Measurements from ENCODE around the gene DNAI1.

DNAI1 gene

GRCh38 chr9:34456746-34457145, 1.9 kb upstream of the DNAI1 start:
- peaks cover 17% of the 10 kb centered on the region for H3K4me1 ChIP-seq (ENCODE audit: insufficient read depth, low read length, severe bottlenecking)
- H3K9me2 ChIP-seq (ENCODE audit: low read depth, low read length): no peaks in the 10 kb centered on the region
- peak overlapping the region; percentile 81 for H3K4me2 ChIP-seq (ENCODE audit: low read length)
- no peaks in the 10 kb centered on the region for H3K9me3 ChIP-seq (ENCODE audit: low read length)
- TF ChIP-seq EZH2 (IDR thresholded peaks at IDR 0.05; ENCODE audit: borderline replicate concordance, low read length) (no peak), CTCF (IDR thresholded peaks at IDR 0.05; ENCODE audit: low read length) (no peak)
- H4K20me1 ChIP-seq (ENCODE audit: insufficient read depth, low read length): 0 out of 2 replicates have a peak, but pooled peaks cover 2% of the 10 kb centered on the region
- no peaks in the 10 kb centered on the region for H3F3A ChIP-seq (ENCODE audit: insufficient read depth, low read length)
- H3K4me3 ChIP-seq (ENCODE audit: low read depth, low read length, poor library complexity, severe bottlenecking): peak overlapping the region; percentile 86
- no peak overlapping the region for H3K27ac ChIP-seq (ENCODE audit: low read depth, low read length, poor library complexity, severe bottlenecking)
- peak overlapping the region; percentile 72; the same call in 1 of the 2 replicates for H3K9ac ChIP-seq (ENCODE audit: low read length)
- H3K27me3 ChIP-seq (ENCODE audit: insufficient read depth, low read length): no peaks in the 10 kb centered on the region
- no peaks in the 10 kb centered on the region for H3K79me2 ChIP-seq (ENCODE audit: insufficient read depth, low read length)
- no peak overlapping the region for H2AFZ ChIP-seq (ENCODE audit: low read length)
- no peaks in the 10 kb centered on the region for H3K36me3 ChIP-seq (ENCODE audit: insufficient read depth, low read length)

DNA sequence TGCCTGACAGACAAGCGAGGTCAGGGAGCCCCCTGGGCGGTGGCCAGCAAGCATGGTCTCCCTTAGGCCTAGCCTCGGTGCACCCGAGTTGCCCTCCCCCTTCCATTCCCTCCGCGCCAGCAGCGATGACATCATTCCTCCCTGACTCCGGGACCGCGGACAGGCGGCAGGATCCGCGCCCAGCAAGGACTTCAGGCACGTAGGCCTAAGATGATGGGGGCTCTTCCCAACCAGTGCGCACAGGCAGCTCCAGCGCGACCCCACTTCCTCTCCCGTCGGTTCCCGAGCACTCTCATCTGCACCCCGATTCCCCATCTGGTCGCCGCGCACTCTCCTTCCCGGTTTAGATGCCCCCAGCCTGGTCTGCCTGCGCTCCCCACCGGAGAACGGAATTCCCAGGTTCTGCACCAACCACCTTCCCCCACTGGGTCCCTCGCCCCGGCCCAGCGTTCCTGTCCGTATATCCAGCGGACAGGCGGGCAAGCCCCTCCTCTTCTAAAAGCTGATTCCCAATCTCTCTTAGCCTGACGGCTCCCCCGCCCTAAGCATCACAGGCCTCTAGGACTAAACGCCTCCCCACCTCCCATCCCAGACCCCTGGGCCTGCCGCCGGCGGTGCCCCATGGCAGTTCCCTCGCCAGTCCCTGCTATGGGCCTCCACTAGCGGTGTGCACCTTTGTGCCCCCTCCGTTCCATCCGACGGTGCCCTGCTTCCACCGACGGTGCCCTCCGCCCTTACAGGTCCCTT, 1.2 kb upstream of the DNAI1 start:
- Histone ChIP-seq H3K36me3 (ENCODE audit: insufficient read depth, low read length) (no peaks in the 10 kb centered on the region), H3F3A (ENCODE audit: insufficient read depth, low read length) (no peaks in the 10 kb centered on the region), H3K4me3 (ENCODE audit: low read depth, low read length, poor library complexity, severe bottlenecking) (peak overlapping the region; percentile 86), H3K27me3 (ENCODE audit: insufficient read depth, low read length) (no peaks in the 10 kb centered on the region), H3K4me2 (ENCODE audit: low read length) (peak overlapping the region; percentile 81), H3K27ac (ENCODE audit: low read depth, low read length, poor library complexity, severe bottlenecking) (no peak overlapping the region), H2AFZ (ENCODE audit: low read length) (no peak overlapping the region), H3K79me2 (ENCODE audit: insufficient read depth, low read length) (no peaks in the 10 kb centered on the region), H3K9me2 (ENCODE audit: low read depth, low read length) (no peaks in the 10 kb centered on the region), H3K9ac (ENCODE audit: low read length) (peak overlapping the region; percentile 72), H3K4me1 (ENCODE audit: insufficient read depth, low read length, severe bottlenecking) (peaks cover 17% of the 10 kb centered on the region), H4K20me1 (ENCODE audit: insufficient read depth, low read length) (0 out of 2 replicates have a peak, but pooled peaks cover 2% of the 10 kb centered on the region), H3K9me3 (ENCODE audit: low read length) (no peaks in the 10 kb centered on the region)
- TF ChIP-seq CTCF (IDR thresholded peaks at IDR 0.05; ENCODE audit: low read length) (no peak), EZH2 (IDR thresholded peaks at IDR 0.05; ENCODE audit: borderline replicate concordance, low read length) (no peak)

GRCh38 chr9:34458959-34459340, 345 bp downstream of the DNAI1 start:
- Histone ChIP-seq H3K9me3 (ENCODE audit: low read length) (no peaks in the 10 kb centered on the region), H3K9me2 (ENCODE audit: low read depth, low read length) (no peaks in the 10 kb centered on the region), H4K20me1 (ENCODE audit: insufficient read depth, low read length) (no peaks in the 10 kb centered on the region), H3K36me3 (ENCODE audit: insufficient read depth, low read length) (no peaks in the 10 kb centered on the region), H3F3A (ENCODE audit: insufficient read depth, low read length) (no peaks in the 10 kb centered on the region), H3K9ac (ENCODE audit: low read length) (no peak overlapping the region; the same call in 1 of the 2 replicates), H3K4me2 (ENCODE audit: low read length) (peak overlapping the region; percentile 70), H3K27me3 (ENCODE audit: insufficient read depth, low read length) (no peaks in the 10 kb centered on the region), H3K4me1 (ENCODE audit: insufficient read depth, low read length, severe bottlenecking) (peaks cover 17% of the 10 kb centered on the region), H3K4me3 (ENCODE audit: low read depth, low read length, poor library complexity, severe bottlenecking) (peak overlapping the region; percentile 50), H3K79me2 (ENCODE audit: insufficient read depth, low read length) (no peaks in the 10 kb centered on the region), H2AFZ (ENCODE audit: low read length) (no peak overlapping the region), H3K27ac (ENCODE audit: low read depth, low read length, poor library complexity, severe bottlenecking) (no peak overlapping the region)
- TF ChIP-seq EZH2 (IDR thresholded peaks at IDR 0.05; ENCODE audit: borderline replicate concordance, low read length) (no peak), CTCF (IDR thresholded peaks at IDR 0.05; ENCODE audit: low read length) (no peak)

Data from OCI-LY1 (cell line).